Activated effector memory CD4-positive, alpha-beta T cell treated with anti-CD3 and anti-CD28 coated beads, Interleukin-2, amount 50 U/mL, for 16 hours (primary cell): ENCODE data around the gene TRPM7.
A peak's percentile ranks its signal among the peaks of the same experiment; 100 is the strongest.
"Not testable (repeated sequence)": the region's sequence is repeated elsewhere in the genome, so short reads cannot be mapped to it uniquely, and the experiment has no call there.

Experiments used
- DNase-seq: peaks from one replicate; pipeline ENCODE4 v3.0.0-alpha.2; 2020

The TRPM7 gene

GRCh38 chr15:50686469-50687301 lies at the start of gene TRPM7:
Gene TRPM7, minus strand, starts transcription at chr15:50686797. Its CDS starts 264 bp downstream, at chr15:50686533.
- peak; percentile 96 for DNase-seq

GRCh38 chr15:50735156-50735555 lies 48.6 kb upstream of the TRPM7 start:
- DNase-seq = no peak

GRCh38 chr15:50726315-50726714 lies 39.7 kb upstream of the TRPM7 start:
- DNase-seq = no peak

- DNase-seq = no peak
Observed at GRCh38 chr15:50718700-50719125, 32.1 kb upstream of the TRPM7 start.

DNA sequence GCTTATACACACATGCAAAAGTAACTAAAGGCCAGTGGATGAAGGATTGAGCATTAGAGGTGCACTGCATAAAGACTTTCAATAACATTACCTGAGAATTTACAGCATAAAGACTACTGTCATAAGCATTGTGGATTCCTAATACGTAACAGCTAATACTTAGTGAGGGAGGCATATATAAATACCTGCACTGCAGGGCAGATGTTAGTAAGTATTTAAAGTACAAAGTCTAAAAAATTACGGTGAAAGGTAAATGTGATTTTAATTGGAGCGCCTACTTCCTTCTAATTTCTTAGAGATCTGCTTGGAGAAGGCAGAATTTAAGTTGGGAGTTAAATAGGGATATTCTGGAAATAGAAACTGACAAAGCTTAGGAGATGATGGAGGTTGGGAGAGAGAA lies 25.4 kb upstream of the TRPM7 start:
- no peak for DNase-seq

DNA sequence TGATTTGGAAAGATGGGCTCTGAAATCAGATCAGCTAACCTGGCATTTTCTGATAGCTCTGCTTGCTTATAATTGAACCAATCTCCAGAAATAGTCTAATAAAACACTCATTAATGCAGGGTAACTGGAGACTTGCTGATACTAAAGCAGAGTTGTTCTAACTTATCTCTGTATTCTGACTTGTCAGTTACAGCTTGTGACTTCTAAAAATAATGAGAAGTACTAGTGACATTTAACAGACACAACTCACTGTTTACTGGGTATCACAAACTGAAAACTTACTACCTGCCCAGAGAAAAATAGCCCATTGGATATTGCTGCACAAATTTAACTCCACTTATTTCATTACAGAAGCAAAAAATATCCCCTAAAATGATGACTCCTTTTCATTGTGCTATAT lies 24.0 kb upstream of the TRPM7 start:
- no peak for DNase-seq

DNA sequence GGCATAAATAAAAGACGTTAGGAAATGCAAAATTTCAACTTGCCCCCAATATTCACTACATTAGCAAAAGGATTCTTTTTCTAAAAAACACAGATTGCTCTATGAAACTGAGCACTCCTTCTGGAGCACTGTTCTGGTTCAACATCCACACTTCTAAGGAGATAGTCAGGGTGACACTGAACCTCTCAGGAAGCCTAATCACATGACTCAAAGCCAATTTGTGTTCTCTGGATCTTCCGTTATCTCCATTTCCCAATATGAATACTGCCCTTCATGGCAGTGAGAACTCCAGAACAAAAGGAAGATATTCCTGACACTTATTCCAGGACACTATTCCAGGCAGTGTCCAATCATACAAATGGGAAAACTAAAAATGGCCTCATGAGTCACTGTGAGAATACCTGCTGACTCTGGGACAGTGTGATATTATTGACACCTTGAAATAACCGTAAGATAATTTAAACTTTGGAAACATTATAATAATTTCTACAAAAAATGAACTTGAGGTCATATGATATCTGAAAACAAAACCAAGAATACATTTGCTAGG lies 21.4 kb upstream of the TRPM7 start:
- no peak for DNase-seq

DNA sequence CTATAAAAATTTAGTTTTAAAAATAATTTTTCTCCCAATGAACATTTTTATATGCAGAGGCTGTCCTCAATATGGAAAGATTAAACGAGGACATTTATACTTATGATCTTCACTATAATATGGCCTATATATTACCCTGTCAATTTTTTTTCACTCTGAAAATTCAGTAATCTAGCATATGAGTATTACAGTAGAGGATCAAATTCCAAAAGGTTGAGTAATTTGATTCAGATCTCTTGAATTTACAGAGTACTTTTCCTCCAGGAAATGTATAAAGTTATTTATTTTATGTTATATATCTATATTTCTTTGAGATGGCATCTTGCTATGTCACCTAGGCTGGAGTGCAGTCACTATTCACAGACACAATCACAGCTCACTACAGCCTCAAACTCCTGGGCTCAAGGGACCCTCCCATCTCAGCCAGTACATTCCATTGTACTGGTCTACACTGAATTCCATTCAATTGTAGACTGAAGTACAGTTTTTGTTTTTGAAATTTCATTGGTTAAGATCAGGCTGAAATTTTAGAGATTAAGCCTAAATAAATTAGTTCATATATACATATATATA lies 16.3 kb upstream of the TRPM7 start:
- no peak for DNase-seq

DNA sequence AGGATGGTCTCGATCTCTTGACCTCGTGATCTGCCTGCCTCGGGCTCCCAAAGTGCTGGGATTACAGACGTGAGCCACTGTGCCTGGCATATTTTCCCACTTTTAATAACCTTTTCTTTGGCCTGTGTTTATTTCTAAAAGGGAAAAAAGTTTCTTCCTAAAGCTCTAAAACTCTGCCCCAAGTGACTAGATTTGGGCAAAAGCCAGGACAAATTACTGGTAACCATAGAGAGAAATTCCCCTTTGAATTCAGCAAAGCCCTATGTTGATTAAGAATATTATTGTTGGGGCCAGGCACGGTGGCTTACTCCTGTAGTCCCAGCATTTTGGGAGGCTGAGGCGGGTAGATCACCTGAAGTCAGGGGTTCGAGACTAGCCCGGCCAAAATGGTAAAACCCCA lies 11.5 kb upstream of the TRPM7 start:
- no peak for DNase-seq

DNA sequence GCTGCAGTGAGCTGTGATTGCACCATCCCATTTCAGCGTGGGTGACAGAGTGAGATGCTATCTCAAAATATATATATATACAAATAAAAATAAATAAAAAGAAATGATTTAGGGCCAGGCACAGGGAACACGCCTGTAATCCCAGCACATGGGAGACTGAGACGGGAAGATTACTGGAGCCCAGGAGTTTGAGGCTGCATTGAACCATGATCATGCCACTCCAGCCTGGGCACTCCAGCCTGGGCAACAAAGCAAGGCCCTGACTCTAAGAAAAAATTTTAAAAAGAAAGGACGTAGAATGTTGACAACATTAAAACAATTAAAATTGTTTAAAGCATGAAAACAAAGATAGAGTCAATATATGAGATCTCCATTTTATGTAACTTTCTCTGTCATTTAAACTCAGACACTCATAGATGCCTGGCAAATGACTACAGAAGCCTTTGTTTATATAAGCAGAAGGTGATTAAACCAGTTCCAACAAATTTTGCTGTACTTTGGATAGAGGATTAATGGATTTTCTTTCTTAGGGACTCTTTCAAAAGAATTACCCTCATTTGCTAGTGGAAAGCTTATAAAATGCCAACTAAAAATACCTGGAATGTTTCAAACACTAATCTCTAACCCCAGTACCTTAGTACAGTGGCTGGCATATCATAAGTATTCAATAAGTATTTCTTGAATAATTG lies 10.7 kb upstream of the TRPM7 start:
- no peak for DNase-seq

GRCh38 chr15:50694634-50695165 lies 8.1 kb upstream of the TRPM7 start:
- not testable (repeated sequence) for DNase-seq

GRCh38 chr15:50687302-50687902 lies 805 bp upstream of the TRPM7 start:
- DNase-seq = no peak

DNA sequence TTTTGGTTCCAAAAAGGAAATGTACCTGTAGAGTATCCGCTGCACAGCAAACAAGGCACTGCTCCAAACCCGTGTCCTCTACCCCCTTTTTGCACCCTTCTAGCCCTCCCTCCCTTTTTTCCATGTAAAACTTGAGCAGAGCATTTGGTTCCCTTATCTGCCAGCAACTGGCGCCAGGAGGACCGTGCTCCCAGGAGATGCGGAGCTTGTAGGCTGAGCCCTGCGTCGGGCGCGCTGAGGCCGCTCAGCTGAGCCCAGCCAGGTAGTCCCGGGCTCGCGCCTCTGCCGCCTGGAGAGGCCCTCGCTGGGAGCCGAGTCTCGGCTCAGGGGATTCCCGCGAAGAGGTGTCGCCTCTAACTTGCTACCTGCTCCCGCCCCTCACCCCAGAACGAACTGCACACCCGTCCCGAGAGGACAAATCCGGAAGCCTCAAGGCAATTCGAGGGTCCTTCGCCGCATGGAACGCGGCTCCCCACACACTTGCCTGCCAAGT lies 575 bp downstream of the TRPM7 start:
- peak; percentile 92 for DNase-seq

DNA sequence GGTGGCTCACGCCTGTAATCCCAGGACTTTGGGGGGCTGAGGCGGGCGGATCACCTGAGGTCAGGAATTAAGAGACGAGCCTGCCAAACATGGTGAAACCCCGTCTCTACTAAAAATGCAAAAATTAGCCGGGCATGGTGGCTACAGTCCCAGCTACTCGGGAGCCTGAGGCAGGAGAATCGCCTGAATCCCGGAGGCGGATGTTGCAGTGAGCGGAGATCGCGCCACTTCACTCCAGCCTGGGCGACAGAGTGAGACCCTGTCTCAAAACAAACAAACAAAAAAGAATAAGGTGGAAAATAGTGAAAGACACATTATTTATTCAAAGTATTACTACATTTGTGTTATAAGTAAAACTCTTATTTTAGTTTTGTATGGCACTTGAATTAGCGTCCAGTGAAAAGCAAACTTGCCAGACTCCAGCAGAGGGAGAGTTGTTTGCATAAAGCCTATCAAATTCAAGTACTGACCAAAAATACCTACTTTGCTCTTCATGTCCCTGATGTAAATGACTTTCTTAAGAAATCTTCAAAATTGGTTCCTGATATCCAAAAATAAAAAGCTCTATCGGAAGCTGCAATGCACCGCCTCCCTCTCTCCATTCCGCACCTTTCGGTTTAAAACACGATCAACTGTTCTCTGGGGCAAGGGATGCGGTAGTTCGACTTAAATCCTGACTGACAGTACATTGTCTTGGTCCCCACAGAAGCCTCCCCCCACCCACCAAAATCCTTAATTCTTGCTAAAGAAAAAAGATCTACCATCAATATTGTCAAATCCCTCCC lies 1.2 kb downstream of the TRPM7 start:
- no peak for DNase-seq

GRCh38 chr15:50681467-50681866 lies 5.1 kb downstream of the TRPM7 start:
- no peak for DNase-seq

- no peak for DNase-seq
Observed at GRCh38 chr15:50676799-50677483, 9.7 kb downstream of the TRPM7 start.

- DNase-seq = no peak
Observed at GRCh38 chr15:50675535-50676144, 11.0 kb downstream of the TRPM7 start.

DNA sequence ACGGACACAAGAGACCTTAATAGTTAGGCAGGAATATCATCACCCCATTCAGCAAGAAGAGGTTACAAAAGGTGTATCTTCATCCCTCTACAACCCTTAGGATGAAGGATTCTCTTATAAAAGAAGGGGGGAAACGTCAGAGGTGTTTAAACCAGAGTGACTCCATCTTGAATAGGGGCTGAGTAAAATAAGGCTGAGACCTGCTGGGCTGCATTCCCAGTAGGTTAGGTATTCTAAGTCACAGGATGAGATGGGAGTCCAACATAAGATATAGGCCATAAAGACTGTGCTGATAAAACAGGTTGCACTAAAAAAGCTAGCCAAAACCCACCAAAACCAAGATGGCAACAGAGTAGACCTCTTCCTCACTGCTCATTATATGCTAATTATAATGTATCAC lies 16.5 kb downstream of the TRPM7 start:
- no peak for DNase-seq

- DNase-seq = no peak
Observed at GRCh38 chr15:50669611-50670010, 17.0 kb downstream of the TRPM7 start.

- no peak for DNase-seq
Observed at GRCh38 chr15:50665938-50666337, 20.7 kb downstream of the TRPM7 start.

- DNase-seq = no peak
Observed at GRCh38 chr15:50655555-50655954, 31.0 kb downstream of the TRPM7 start.
